Erythroblast (primary cell): Measurements from ENCODE around the gene RASA2.

ENCODE experiments used
- GATA1 ChIP-seq: IDR thresholded peaks from 2 replicates; pipeline ENCODE4 v1.6.1; 2011; ENCODE audit warnings: low read depth, mild to moderate bottlenecking, control low read depth, low read length, moderate library complexity
- POLR2A ChIP-seq: IDR thresholded peaks from 2 replicates; pipeline ENCODE4 v1.6.1; 2011; ENCODE audit warnings: mild to moderate bottlenecking, low read length

DNA sequence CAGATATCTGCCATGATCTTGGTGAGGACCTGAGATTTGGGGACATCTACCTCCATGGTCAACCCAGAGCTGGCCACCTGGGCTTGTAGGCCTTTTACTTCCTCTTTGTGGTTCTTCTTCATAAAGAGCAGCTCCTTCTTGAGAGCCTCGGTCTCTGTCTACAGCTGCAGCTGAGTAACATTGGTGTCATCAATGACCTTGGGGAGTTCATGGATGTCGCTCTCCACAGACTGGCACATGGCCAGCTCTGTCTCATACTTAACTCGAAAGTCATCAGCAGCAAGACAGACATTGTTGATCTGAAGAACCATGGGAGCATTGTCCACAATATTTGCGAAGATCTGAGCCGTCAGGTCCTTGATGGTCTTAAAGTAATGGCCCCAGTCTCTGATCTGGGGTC lies 15.7 kb upstream of the RASA2 start:
- no peak for TF ChIP-seq POLR2A
- TF ChIP-seq GATA1: no peak
